Keratinocyte (primary cell): ENCODE data around the gene AXIN2.

Experiments used
- CTCF ChIP-seq, 3 experiments: IDR thresholded peaks in 1 of 3; conservative IDR thresholded peaks in 1 of 3; optimal IDR thresholded peaks in 1 of 3; 2 replicates in 2 of 3; 3 replicates in 1 of 3; pipeline versions ENCODE3 to v1.5.1; 2011; ENCODE audit warnings: low read length in 3 of 3, mild to moderate bottlenecking in 3 of 3, moderate library complexity in 2 of 3, control low read depth in 1 of 3, inconsistent platforms in 1 of 3; ENCODE audit not compliant: insufficient read depth in 2 of 3; ENCODE audit errors: extremely low read depth in 1 of 3
- EZH2 ChIP-seq: IDR thresholded peaks from one replicate; pipeline ENCODE4 v1.6.1; 2012; ENCODE audit warnings: inconsistent platforms, mild to moderate bottlenecking, low read length, moderate library complexity

- TF ChIP-seq CTCF (optimal IDR thresholded peaks at IDR 0.05 in 1 of 3, IDR thresholded peaks at IDR 0.05 in 1 of 3, conservative IDR thresholded peaks at IDR 0.05 in 1 of 3; ENCODE audit: extremely low read depth in 1 of 3, insufficient read depth in 2 of 3, low read length in 3 of 3) (no peak), EZH2 (no peak)
Measured at GRCh38 chr17:65523853-65524664, 37.4 kb downstream of the AXIN2 start.
